GM23338 (cell line): ENCODE results near the gene SNRNP200.

Experiments
- EZH2 ChIP-seq: fragments of 200-600 bp; sonication (generic); IDR thresholded peaks from one replicate; pipeline ENCODE4 v1.8.0; 2017; ENCODE audit warnings: antibody characterized with exemption, mild to moderate bottlenecking, low read depth; ENCODE audit not compliant: unreplicated experiment
- EZH2phosphoT487 ChIP-seq: fragments of 200-600 bp; sonication (generic); IDR thresholded peaks from one replicate; pipeline ENCODE4 v1.8.1; 2018; ENCODE audit warnings: antibody characterized with exemption; ENCODE audit not compliant: unreplicated experiment
- JUNB ChIP-seq: IDR thresholded peaks from one replicate; pipeline ENCODE4 v1.6.1; 2016; ENCODE audit warnings: antibody characterized with exemption; ENCODE audit not compliant: unreplicated experiment
- POLR2AphosphoS5 ChIP-seq: IDR thresholded peaks from 2 replicates; pipeline ENCODE4 v1.6.1; 2016; ENCODE audit warnings: antibody characterized with exemption, low read depth
- STAT1 ChIP-seq: IDR thresholded peaks from one replicate; pipeline ENCODE4 v1.6.1; 2016; ENCODE audit warnings: antibody characterized with exemption; ENCODE audit not compliant: unreplicated experiment
- TF ChIP-seq, protein P1 (sequence below), 2 experiments: fragments of 200-600 bp in 1 of 2; sonication (generic) in 1 of 2; conservative IDR thresholded peaks; 2 replicates each; pipeline versions ENCODE4 v1.5.1 to v1.6.1; 2016 to 2017; ENCODE audit warnings: antibody characterized with exemption in 2 of 2, low read depth in 2 of 2, mild to moderate bottlenecking in 2 of 2, moderate library complexity in 1 of 2
- TF ChIP-seq, protein P2 (sequence below): IDR thresholded peaks from one replicate; pipeline ENCODE4 v1.6.1; 2018; ENCODE audit warnings: antibody characterized with exemption; ENCODE audit not compliant: unreplicated experiment

DNA sequence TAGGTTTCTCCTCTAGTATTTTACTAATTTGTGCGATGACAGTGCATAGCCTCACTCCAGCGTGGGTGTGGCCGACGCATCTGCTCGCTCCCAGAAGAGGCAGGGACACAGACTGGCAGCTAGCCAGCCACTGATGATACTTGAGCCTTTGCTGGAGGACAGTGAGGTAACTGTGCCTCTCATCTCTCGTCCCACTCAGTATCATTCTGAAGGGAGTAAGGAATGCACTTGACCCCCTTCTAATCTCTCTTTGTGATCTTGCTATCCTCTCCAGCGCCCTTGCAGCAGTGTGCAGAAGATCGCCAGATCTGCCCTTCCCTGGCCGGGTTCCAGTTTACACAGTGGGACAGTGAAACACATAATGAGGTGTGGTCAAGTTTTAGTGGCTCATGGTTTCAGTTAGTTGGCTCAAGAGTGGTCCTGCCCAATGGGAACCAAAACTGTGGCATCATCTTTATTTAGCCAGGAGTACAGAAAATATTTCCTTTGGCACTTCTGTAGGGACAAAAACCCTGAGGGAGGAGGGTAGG lies 47.8 kb upstream of the SNRNP200 start:
- TF ChIP-seq, protein P1, sequence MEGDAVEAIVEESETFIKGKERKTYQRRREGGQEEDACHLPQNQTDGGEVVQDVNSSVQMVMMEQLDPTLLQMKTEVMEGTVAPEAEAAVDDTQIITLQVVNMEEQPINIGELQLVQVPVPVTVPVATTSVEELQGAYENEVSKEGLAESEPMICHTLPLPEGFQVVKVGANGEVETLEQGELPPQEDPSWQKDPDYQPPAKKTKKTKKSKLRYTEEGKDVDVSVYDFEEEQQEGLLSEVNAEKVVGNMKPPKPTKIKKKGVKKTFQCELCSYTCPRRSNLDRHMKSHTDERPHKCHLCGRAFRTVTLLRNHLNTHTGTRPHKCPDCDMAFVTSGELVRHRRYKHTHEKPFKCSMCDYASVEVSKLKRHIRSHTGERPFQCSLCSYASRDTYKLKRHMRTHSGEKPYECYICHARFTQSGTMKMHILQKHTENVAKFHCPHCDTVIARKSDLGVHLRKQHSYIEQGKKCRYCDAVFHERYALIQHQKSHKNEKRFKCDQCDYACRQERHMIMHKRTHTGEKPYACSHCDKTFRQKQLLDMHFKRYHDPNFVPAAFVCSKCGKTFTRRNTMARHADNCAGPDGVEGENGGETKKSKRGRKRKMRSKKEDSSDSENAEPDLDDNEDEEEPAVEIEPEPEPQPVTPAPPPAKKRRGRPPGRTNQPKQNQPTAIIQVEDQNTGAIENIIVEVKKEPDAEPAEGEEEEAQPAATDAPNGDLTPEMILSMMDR (conservative IDR thresholded peaks at IDR 0.05; ENCODE audit: low read depth in 2 of 2), result no peak
- TF ChIP-seq POLR2AphosphoS5, result no peak
- TF ChIP-seq, protein P2, sequence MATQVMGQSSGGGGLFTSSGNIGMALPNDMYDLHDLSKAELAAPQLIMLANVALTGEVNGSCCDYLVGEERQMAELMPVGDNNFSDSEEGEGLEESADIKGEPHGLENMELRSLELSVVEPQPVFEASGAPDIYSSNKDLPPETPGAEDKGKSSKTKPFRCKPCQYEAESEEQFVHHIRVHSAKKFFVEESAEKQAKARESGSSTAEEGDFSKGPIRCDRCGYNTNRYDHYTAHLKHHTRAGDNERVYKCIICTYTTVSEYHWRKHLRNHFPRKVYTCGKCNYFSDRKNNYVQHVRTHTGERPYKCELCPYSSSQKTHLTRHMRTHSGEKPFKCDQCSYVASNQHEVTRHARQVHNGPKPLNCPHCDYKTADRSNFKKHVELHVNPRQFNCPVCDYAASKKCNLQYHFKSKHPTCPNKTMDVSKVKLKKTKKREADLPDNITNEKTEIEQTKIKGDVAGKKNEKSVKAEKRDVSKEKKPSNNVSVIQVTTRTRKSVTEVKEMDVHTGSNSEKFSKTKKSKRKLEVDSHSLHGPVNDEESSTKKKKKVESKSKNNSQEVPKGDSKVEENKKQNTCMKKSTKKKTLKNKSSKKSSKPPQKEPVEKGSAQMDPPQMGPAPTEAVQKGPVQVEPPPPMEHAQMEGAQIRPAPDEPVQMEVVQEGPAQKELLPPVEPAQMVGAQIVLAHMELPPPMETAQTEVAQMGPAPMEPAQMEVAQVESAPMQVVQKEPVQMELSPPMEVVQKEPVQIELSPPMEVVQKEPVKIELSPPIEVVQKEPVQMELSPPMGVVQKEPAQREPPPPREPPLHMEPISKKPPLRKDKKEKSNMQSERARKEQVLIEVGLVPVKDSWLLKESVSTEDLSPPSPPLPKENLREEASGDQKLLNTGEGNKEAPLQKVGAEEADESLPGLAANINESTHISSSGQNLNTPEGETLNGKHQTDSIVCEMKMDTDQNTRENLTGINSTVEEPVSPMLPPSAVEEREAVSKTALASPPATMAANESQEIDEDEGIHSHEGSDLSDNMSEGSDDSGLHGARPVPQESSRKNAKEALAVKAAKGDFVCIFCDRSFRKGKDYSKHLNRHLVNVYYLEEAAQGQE, result no peak
- TF ChIP-seq EZH2phosphoT487, result no peak
- TF ChIP-seq JUNB, result no peak
- no peak for TF ChIP-seq EZH2
- TF ChIP-seq STAT1, result no peak
